ENCODE data around the gene COL24A1.

DNA sequence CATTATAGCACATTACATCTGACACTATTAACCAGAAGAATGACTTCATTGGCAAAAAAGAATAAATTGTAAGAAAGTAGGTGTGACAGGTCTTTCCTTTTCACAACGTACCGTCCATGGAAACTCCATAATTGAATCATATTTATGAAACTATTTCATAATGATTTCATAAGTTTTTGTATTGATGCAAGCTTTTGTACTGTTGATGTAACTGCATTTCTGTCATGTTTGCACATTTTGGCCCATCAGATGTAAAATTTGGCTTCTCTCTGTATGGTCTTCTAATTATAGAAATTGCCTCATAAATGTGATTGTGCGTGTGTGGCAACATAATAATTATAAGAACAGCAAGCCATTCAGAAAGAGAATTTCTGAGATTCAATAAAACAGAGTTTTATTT is 267.7 kb downstream of the COL24A1 start:
- TF ChIP-seq POLR2AphosphoS5 (IDR thresholded peaks at IDR 0.05; ENCODE audit: low read depth, low read length) (no peak), POLR2A (IDR thresholded peaks at IDR 0.05; ENCODE audit: low read depth, low read length) (no peak), TAF1 (IDR thresholded peaks at IDR 0.05; ENCODE audit: borderline replicate concordance, low read depth, low read length) (no peak)
